ENCODE results near the gene CRLF1.

CRLF1 gene

DNA sequence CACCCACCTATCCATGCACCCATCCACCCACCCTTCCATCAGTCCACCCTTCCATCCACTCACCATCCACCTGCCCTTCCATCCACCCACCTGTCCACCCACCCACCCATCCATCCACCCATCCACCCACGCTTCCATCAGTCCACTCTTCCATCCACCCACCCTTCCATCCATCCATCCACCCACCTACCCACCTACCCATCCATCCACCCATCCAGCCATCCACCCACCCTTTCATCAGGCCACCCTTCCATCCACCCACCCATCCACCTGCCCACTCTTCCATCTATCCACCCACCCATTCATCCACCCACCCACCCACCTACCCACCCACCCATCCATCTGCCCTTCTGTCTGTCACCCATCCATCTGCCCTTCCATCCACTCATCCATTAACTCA is 47.3 kb upstream of the CRLF1 start:
- Histone ChIP-seq H3K36me3 (ENCODE audit: low read length) (no peaks in the 10 kb centered on the region), H3K9ac (ENCODE audit: low read length) (no peak overlapping the region), H3K27ac (ENCODE audit: low read depth, low read length) (no peak overlapping the region), H3K79me2 (ENCODE audit: insufficient read depth, low read length) (no peaks in the 10 kb centered on the region), H3K4me2 (ENCODE audit: low read depth, low read length, poor library complexity, severe bottlenecking) (no peak overlapping the region), H4K20me1 (ENCODE audit: low read depth, low read length) (no peaks in the 10 kb centered on the region), H3K9me3 (ENCODE audit: insufficient read depth, low read length) (no peaks in the 10 kb centered on the region), H3K9me2 (replicated peaks; ENCODE audit: insufficient read depth, low read length) (no peaks in the 10 kb centered on the region), H3K4me3 (ENCODE audit: insufficient read depth, low read length, poor library complexity, severe bottlenecking) (no peak overlapping the region), H2AFZ (ENCODE audit: low read depth, low read length, severe bottlenecking) (no peak overlapping the region), H3F3A (ENCODE audit: insufficient read depth) (no peaks in the 10 kb centered on the region), H3K27me3 (ENCODE audit: low read length) (no peaks in the 10 kb centered on the region; the same call in 1 of the 2 replicates)
- TF ChIP-seq EZH2phosphoT487 (conservative IDR thresholded peaks at IDR 0.05; ENCODE audit: low read length) = no peak
- TF ChIP-seq, protein P1, sequence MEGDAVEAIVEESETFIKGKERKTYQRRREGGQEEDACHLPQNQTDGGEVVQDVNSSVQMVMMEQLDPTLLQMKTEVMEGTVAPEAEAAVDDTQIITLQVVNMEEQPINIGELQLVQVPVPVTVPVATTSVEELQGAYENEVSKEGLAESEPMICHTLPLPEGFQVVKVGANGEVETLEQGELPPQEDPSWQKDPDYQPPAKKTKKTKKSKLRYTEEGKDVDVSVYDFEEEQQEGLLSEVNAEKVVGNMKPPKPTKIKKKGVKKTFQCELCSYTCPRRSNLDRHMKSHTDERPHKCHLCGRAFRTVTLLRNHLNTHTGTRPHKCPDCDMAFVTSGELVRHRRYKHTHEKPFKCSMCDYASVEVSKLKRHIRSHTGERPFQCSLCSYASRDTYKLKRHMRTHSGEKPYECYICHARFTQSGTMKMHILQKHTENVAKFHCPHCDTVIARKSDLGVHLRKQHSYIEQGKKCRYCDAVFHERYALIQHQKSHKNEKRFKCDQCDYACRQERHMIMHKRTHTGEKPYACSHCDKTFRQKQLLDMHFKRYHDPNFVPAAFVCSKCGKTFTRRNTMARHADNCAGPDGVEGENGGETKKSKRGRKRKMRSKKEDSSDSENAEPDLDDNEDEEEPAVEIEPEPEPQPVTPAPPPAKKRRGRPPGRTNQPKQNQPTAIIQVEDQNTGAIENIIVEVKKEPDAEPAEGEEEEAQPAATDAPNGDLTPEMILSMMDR (IDR thresholded peaks at IDR 0.05; ENCODE audit: insufficient read depth, low read length, poor library complexity, severe bottlenecking) = no peak

DNA sequence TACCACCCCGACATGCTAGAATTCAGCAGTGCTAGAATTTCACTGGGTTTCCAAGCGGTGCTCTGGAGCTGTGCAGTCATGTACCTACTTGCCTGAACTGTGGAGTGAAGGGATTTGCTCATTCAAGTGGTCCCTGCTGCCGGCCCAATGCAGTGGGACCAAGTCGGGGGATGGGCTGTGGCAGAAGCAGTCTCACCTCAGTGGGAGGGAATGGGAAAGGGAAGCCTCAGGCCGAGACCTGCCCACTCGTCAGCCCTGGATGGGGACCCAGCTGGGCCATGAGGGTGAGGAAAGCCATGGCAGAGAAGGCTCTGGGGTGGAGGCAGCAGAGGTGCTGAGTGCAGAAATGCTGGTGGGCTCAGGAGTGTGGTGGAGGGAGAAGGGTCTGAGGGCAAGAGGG is 45.1 kb upstream of the CRLF1 start:
- H3K9me2 ChIP-seq (replicated peaks; ENCODE audit: insufficient read depth, low read length) = no peaks in the 10 kb centered on the region
- H3K9ac ChIP-seq (ENCODE audit: low read length) = no peak overlapping the region
- no peaks in the 10 kb centered on the region for H3K9me3 ChIP-seq (ENCODE audit: insufficient read depth, low read length)
- no peaks in the 10 kb centered on the region for H4K20me1 ChIP-seq (ENCODE audit: low read depth, low read length)
- H3K79me2 ChIP-seq (ENCODE audit: insufficient read depth, low read length) = no peaks in the 10 kb centered on the region
- no peaks in the 10 kb centered on the region; the same call in 1 of the 2 replicates for H3K27me3 ChIP-seq (ENCODE audit: low read length)
- H2AFZ ChIP-seq (ENCODE audit: low read depth, low read length, severe bottlenecking) = no peak overlapping the region
- H3K27ac ChIP-seq (ENCODE audit: low read depth, low read length) = no peak overlapping the region
- no peak overlapping the region for H3K4me3 ChIP-seq (ENCODE audit: insufficient read depth, low read length, poor library complexity, severe bottlenecking)
- H3K4me2 ChIP-seq (ENCODE audit: low read depth, low read length, poor library complexity, severe bottlenecking) = no peak overlapping the region
- no peak for TF ChIP-seq EZH2phosphoT487 (conservative IDR thresholded peaks at IDR 0.05; ENCODE audit: low read length)
- TF ChIP-seq, protein P1 (IDR thresholded peaks at IDR 0.05; ENCODE audit: insufficient read depth, low read length, poor library complexity, severe bottlenecking) = no peak
- no peaks in the 10 kb centered on the region for H3K36me3 ChIP-seq (ENCODE audit: low read length)
- no peaks in the 10 kb centered on the region for H3F3A ChIP-seq (ENCODE audit: insufficient read depth)

DNA sequence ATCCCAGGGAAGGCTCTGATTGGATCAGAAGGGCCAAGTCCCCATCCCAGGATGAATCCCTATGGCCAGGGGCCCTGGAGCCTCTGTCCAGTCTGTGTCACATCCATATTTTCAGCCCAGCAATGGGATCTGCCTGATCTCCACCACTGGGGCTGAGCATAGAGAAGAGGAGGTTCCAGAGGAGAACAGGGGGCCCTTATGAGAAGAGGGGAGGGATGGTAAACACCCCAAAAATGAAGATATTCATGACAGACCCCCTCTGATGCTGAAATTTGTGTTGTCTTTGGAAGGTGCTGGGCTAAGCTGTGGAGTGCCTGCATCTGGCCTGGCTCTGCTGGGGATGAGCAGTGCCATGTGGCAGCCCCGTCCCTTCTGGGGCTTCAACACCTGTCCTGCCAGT is 44.7 kb upstream of the CRLF1 start:
- H4K20me1 ChIP-seq (ENCODE audit: low read depth, low read length) = no peaks in the 10 kb centered on the region

More for the DNA sequence above, 44.7 kb upstream of the CRLF1 start:
- Histone ChIP-seq H3K27ac (ENCODE audit: low read depth, low read length) (no peak overlapping the region), H3F3A (ENCODE audit: insufficient read depth) (no peaks in the 10 kb centered on the region), H3K4me2 (ENCODE audit: low read depth, low read length, poor library complexity, severe bottlenecking) (no peak overlapping the region), H3K9me3 (ENCODE audit: insufficient read depth, low read length) (no peaks in the 10 kb centered on the region), H2AFZ (ENCODE audit: low read depth, low read length, severe bottlenecking) (no peak overlapping the region), H3K9me2 (replicated peaks; ENCODE audit: insufficient read depth, low read length) (no peaks in the 10 kb centered on the region), H3K36me3 (ENCODE audit: low read length) (no peaks in the 10 kb centered on the region), H3K4me3 (ENCODE audit: insufficient read depth, low read length, poor library complexity, severe bottlenecking) (no peak overlapping the region), H3K79me2 (ENCODE audit: insufficient read depth, low read length) (no peaks in the 10 kb centered on the region), H3K27me3 (ENCODE audit: low read length) (no peaks in the 10 kb centered on the region; the same call in 1 of the 2 replicates), H3K9ac (ENCODE audit: low read length) (no peak overlapping the region)
- TF ChIP-seq EZH2phosphoT487 (conservative IDR thresholded peaks at IDR 0.05; ENCODE audit: low read length) = peak; percentile 96; the same call in 1 of the 2 replicates
- TF ChIP-seq, protein P1 (IDR thresholded peaks at IDR 0.05; ENCODE audit: insufficient read depth, low read length, poor library complexity, severe bottlenecking) = no peak
